Activated CD8-positive, alpha-beta memory T cell treated with anti-CD3 and anti-CD28 coated beads, Interleukin-2, amount 50 U/mL, for 1 hour (primary cell): ENCODE results near the gene JPT1.
"Not testable (repeated sequence)": the region's sequence is repeated elsewhere in the genome, so short reads cannot be mapped to it uniquely, and the experiment has no call there.

Experiments used
- DNase-seq: peaks from one replicate; pipeline ENCODE4 v3.0.0-alpha.2; 2020; ENCODE audit errors: extremely low read depth

The JPT1 gene

DNA sequence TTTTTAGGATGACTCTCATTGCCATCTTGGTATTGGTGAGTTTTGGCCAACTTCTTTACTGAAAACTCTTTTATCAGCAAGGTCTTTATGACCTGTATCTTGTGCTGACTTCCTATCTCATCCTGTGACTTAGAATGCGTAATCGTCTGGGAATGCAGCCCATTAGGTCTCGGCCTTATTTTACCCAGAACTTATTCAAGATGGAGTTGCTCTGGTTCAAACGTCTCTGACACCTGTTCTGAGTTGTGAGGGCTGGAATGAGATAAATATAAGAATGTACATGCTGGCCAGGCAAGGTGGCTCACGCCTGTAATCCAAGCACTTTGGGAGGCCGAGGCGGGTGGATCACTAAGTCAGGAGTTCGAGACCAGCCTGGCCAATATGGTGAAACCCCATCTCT lies 4.2 kb upstream of the JPT1 start:
- not testable (repeated sequence) for DNase-seq

DNA sequence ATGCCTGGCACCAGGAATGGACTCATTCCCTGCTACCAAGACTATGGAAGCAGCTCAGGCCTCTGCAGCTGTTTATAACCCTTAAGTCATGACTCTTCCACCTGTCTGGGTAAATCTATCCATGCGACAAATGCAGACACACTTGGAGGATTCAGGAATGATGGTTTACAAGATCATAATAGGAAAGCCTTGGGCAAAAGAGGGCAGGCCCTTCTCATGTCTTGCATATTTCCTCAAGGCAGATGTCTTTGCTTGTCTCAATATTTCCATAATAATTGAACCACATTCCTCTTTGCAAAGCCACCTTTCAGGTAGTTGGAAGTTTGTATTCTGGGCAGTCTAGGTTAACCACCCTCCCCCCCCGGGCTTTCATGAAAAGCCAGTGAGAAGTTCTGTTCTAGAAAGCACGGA lies 884 bp upstream of the JPT1 start:
- DNase-seq = no peak

DNA sequence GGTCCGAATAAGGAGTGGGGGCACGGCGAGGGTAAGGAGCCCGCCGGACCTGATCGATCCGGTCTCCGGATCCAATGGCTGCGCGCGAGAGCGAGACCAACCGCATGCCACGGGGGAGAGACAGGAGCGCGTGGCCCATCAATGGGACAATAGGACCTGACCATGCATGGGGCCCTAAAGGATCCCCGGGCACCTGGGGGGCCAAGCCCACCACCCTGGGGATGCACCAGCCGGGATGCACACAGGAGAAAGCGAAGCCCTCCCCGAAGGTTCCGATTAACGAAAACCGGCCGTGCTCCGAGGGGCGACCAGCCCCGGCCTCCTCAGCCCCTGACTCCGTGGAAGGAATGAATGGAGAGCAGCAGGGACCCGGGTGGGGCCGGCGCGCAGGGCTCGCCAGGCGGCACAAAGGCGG lies 525 bp downstream of the JPT1 start:
- no peak for DNase-seq

DNA sequence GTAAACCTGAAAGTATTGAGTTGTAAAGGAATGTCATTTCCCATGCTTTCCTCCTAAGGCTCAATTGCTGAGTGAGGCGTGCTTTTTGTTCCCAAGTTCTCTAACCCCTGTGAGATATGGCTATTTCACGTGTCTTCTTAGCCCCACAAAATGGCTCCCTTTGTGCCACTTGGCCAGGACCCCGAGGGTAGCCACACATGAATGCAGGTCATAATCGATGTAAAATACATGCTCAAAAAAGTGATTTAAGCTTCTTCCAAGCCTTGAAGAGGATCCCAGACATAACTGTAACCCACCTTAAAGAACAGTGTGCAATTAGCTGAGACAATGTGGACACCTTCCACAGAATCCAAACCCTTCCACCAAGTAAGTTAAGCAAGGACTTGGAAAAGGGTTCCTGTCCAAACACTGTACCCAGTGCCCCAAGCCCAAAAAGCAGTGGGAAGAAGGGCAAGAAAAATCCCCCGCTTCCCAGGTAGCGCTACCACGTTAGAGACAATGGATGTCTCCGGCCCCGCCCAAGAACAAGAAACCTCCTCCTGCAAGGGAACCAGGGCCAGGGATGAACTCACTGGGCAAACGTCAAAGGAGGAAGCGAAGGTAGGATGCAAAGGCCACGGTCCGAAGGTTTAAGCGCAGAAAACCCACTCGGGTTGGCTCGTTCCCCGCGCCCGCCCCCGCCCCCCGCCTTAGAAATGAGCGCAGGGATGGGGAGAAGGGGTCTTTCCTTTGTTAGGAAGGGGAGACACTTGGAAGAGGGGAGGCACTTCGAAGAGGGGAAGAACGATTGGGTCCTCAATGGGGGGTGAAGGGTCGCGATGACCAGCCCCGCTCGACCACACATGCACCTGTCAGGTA lies 1.2 kb downstream of the JPT1 start:
- DNase-seq = no peak

DNA sequence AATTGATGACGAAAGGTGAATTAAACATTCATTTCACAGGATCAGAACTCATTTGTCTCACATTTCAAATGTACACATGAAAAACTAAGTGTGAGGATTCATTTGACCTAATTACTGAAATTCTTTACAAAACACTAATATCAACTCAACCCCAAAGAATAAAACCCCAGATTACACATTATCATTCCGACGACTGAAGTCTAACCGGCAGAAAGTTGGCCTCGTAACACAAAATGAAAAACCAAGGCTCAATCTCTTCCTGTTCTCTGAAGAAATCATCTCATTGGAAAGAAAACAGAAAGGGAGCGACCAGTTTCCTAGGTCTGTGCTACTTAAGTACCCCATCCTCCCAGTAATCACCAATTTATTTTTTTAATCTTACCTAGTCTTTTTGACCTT lies 1.8 kb downstream of the JPT1 start:
- no peak for DNase-seq

DNA sequence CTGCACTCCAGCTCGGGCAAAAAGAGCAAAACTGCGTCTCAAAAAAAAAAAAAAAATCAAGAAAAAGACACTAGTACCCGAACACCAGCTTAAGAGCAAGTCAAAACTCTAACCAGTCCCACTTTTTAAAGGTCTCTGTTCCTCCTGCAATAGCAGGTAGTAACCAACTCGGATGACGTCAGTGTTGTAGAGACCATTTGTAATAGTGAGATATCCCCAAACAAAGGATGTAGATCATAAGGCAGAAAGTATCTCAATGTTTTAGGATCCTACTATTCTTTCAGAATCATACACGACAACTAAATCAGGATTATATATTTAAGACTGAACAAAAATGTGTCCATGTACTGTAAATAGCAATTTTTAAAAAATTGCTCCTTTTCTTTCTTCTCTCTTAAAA lies 2.4 kb downstream of the JPT1 start:
- no peak for DNase-seq

DNA sequence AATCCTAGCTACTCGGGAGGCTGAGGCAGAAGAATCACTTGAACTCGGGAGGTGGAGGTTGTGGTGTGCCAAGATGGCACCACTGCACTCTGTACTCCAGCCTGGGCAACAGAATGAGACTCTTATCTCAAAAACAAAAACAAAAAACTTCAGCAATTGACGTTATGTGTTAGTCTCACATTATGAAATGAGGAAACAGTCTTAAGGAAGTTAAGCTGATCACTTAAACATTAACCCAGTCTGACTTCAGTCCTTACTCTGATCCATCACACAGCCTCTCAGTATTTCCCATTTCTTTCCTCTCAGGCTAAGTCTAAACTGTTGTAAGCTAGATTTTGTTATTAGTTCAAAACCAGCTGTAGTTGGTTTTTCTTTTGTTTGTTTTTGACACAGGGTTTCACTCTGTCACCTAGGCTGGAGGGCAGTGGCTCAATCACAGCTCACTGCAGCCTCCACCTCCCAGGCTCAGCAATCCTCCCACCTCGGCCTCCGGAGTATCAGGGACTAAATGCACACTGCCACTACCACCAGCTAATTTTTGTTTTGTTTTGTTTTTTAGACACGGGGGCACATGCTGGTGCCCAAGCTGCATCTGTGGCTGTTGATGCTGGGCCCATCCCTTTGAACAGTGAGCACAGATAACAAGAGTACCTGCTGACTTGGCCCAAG lies 6.3 kb downstream of the JPT1 start:
- no peak for DNase-seq

DNA sequence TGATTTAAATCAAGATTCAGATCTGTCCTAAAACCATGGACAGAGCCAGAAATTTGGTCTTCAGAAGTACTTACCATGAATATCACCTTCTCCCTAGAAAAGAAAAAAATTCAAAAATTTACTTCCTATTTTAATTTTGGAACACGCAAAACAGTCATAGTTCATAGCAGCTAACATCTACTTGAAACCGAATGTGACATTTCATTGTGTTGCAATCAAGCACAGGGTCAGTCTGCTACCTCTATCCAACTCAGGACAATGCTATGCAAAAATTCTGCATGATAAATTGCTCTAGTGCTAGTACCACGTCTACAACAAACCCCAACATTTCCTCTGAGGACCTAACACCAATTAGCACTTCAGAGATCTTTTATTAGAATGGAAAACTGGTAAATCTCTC lies 7.7 kb downstream of the JPT1 start:
- DNase-seq = no peak

DNA sequence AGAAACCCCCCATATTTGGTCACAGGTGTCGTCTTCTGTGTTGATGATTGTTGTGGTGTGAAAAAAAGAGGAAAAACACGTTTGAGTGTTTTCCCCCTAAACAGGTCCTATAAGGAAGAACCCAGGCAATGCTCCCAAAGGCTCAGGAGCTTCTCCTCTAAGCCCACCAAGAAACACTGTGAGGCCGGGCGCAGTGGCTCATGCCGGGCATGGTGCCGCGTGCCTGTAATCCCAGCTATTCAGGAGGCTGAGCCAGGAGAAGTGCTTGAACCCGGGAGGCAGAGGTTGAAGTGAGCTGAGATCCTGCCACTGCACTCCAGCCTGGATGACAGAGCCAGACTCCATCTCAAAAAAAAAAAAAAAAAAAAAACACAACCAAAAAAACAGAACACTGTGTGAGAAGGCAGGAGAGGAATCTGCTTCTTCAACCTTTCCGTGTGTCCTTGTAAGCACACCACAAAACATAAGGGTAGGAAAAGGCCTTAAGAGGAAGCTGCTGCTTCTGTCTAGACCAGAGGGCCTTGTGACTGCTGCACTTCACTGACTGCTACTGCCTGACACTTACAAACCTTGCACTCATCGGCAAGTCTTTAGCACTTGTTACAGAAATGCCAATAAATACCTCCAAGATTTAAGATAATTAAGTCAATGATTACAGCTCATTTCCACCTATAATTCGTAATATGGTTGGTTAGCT lies 9.3 kb downstream of the JPT1 start:
- DNase-seq = no peak

DNA sequence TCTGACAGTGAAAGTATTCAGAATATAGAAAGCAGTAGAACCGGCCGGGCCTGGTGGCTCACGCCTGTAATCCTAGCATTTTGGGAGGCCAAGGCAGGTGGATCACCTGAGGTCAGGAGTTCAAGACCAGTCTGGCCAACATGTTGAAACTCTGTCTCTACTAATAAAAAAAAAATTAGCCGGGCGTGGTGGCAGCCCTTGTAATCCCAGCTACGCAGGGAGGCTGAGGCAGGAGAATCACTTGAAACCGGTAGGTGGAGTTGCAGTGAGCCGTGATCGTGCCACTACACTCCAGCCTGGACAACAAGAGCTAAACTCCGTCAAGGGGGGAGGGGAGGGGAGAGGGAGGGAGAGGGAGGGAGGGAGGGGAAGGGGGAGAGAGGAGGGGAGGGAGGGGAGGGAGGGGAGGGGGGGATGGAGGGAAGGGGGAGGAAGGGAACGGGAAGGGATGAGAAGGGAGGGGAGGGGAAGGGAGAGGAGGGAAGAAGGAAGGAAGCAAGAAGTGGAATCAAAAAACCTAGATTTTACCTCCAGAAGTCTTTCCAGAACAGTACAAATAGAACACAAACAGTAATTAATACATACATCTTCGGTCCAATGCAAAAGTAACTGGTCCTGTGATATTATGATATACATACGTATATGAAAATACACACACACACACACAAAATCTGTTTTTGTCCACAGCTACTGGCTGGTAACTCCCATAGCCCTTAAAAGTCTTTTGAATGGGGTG lies 11.9 kb downstream of the JPT1 start:
- DNase-seq = no peak

DNA sequence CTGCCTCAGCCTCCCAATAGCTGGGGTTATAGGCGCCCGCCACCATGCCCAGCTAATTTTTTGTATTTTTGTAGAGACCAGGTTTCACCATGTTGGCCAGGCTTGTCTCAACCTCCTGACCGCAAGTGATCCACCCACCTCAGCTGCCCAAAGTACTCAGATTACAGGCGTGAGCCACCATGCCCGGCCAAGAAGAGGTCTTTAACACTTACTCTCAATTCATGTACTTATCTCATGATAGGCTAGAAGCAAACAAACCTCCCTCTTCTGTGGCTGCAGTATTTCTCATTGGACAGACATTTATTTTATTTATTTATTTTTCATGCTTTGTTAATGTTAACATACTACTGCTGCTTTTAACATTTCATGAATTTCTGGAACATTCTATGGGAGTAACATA lies 15.8 kb downstream of the JPT1 start:
- DNase-seq = no peak

DNA sequence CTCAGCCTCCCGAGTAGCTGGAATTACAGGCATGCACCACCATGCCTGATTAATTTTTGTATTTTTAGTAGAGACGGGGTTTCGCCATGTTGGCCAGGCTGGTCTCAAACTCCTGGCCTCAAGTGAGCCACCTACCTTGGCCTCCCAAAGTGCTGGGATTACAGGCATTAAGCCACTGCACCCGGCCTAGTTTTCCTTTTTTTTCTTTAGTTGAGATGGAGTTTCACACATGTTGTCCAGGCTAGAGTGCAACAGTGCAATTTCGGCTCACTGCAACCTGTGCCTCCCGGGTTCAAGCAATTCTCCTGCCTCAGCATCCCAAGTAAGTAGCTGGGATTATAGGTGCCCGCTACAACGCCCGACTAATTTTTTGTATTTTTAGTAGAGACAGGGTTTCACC lies 16.6 kb downstream of the JPT1 start:
- not testable (repeated sequence) for DNase-seq

DNA sequence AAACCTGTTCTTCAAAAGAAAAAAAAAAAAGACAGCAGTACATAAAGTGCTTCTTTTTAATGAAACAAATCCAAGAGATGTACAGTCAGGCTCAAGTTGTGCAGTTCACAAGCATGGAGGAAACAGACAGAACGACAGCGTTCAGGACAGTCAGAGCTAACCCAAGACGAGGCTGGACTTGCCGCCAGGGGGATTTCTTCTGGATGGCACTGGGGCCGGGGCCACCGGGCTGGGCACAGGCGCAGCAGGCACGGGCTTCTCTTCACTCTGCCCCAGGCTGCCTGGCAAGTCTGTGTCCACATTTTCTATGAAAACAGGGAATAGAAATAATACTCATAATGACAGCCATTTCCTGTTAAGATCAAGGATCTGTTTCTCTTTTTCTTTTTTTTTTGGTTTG lies 18.4 kb downstream of the JPT1 start:
- DNase-seq = no peak

DNA sequence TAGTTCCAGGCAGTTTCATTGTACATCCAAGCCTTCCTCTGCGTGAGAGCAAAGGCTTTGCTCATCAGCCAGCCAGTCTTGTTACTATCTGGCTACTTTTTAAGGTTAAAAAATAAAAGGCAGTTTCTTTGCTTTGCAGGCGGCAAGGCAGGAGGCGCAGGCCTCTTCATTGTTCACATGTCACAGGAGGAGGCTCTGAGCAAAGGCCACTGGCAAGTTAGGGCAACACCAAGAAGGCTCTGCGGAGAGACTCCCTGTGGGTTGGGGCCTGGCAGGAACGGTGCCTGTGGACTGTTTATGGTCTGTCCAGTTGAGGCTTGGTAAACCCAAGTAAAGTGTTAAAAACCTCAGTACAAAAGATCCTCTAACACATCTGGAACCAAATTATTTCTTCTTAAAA lies 18.9 kb downstream of the JPT1 start:
- DNase-seq = no peak

DNA sequence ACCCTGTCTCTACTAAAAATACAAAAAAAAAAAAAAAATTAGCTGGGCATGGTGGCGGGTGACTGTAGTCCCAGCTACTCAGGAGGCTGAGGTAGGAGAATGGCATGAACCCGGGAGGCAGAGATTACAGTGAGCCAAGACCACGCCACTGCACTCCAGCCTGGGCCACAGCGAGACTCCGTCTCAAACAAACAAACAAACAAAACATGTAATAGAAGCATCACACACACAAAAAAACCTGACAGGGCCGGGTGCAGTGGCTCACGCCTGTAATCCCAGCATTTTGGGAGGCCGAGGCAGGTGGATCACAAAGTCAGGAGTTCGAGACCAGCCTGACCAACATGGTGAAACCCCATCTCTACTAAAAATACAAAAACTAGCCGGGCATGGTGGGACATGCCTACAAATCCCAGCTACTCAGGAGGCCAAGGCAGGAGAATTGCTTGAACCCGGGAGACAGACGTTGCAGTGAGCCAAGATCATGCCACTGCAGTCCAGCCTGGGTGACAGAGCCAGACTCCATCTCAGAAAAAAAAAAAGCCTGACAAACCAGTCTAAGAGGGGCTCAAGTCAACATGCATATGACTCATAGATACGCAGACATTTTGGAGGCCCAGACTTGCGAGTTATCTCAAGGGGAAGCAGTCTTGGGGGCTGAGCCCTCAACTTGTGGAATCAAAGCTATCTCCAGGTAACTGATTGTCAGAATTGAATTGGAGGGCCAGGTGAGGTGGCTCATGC lies 20.5 kb downstream of the JPT1 start:
- DNase-seq = not testable (repeated sequence)

DNA sequence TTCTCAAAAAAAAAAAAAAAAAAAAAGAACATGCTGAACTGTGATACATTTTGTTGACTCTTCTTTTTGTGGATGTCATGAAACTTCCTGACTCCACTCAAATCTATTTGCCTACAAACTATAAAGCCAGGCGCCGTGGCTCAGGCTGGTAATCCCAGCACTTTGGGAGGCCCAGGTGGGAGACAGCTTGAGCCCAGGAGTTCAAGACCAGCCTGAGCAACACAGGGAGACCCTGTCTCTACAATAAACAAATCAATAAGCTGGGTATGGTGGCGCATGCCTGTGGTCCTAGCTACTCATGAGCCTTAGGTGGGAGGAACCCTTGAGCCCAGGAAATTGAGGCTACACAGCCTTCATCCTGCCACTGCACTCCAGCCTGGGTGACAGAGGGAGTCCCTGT lies 21.3 kb downstream of the JPT1 start:
- no peak for DNase-seq

DNA sequence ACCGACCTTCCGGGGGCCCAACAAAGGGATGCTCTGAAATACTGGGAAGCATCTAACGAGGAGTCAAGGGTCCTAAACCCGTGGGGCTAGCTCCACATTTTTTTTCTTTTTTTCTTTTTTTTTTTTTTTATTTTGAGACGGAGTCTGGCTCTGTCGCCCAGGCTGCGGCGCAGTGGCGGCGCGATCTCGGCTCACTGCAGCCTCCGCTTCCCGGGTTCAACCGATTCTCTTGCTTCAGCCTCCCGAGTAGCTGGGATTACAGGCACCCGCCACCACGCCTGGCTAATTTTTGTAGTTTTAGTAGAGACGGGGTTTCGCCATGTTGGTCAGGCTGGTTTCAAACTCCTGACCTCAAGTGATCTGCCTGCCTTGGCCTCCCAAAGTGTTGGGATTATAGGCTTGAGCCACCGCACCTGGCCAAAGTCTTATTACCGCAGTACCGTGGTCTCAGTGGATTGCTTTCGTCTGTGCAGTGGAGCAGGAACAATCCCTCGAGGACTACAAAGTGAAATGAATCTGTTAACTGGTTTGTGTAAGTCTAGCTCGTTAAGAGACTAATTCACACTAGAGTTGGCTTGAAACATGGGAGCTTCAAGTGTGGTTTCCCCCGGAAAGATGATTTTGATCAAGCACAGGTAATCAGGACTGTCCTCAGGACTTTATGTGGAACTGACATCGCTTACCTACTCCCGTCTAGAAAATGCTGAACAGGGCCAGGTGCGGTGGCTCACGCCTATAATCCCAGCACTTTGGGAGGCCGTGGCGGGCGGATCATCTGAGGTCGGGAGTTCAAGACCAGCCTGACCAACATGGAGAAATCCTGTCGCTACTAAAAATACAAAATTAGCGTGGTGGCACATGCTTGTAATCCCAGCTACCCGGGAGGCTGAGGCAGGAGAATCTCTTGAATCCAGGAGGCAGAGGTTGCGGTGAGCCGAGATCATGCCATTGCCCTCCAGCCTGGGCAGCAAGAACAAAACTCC lies 22.0 kb downstream of the JPT1 start:
- DNase-seq = not testable (repeated sequence)

DNA sequence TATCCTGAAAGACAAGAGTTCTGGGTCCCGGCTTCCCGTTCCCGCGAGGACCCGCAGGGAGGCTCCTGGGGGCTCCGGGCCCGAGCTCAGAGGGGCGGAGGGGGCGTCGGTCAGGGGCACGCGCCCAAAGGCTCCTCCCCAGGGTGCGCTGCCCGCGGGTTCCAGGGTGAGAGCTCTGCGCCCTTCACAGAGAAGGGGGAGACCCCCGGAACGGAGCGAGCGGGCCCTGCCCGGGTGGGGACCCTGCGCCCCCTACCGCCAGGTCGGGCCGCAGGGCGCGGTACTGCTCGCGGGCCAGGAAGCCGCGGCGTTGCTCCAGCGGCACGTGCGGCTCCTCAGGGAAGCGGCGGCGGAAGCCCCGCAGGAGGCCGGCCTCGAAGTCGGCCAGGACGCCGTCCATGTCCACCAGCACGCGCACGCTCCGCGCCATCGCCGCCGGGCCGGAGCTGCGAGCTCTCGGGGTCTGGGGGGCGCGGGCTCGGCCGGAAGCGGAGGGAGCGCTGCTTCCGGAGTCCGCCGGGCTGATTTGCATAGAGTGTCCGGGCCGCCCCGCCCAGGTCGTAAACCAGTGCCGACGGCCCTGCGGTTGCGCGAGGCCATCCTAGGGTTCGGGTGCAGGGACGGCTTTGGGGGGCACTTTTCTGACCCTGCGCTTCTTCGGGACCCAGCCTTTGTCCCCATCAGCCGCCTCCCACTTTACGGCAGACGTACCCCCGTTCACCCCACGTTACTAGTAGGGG lies 22.9 kb downstream of the JPT1 start, which contains the start of gene NT5C:
Gene NT5C, minus strand, starts transcription at position 465 of the 740 bp plus-strand sequence. Its CDS starts 35 bp downstream, at position 430.
- DNase-seq = no peak

DNA sequence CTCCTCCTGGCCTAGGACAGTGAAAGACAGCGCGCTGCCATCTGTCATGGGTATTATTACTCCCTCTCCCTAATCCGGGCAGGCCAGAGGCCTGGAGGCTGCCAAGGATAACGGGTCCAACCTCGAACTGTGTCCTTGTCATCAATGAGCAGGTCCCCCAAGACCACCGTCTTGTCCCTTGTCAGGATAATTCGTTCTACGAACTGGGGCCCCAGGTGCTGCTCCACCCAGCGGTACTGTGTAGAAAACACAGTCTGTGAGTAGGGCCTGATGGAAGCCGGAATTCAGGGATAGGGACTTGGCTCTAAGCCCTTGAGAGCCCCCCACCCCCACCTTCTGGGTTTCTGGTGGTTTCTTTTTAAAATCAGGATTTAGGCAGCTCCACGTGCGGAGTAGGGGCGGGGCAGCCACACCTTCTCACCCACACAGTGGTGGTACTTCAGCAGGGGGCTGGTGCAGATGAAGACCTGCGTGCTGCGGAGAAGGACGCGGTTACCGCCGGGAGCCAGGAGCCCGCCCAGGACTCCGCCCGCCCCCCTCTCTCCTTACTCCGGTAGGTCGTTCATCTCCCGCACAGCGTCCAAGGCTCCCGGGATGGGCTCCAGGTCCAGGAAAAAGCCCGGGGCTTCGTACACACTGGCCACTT lies 23.6 kb downstream of the JPT1 start:
- DNase-seq = no peak
